HUES48 (cell line): ENCODE results near the gene EVX1.

Experiments
- H3K27ac ChIP-seq: one replicate; pipeline ENCODE4 v1.7.0; 2013; ENCODE audit warnings: low read depth, low read length, inconsistent platforms
- H3K27me3 ChIP-seq: 2 replicates; pipeline ENCODE4 v1.6.1; 2013; ENCODE audit warnings: mild to moderate bottlenecking, low read length; ENCODE audit not compliant: control insufficient read depth, insufficient read depth
- H3K36me3 ChIP-seq: 2 replicates; pipeline ENCODE4 v1.6.1; 2013; ENCODE audit warnings: low read length; ENCODE audit not compliant: control insufficient read depth, insufficient read depth
- H3K4me1 ChIP-seq: 2 replicates; pipeline ENCODE4 v1.6.1; 2013; ENCODE audit warnings: mild to moderate bottlenecking, low read length; ENCODE audit not compliant: control insufficient read depth, insufficient read depth
- H3K4me3 ChIP-seq: 2 replicates; pipeline ENCODE4 v1.5.1; 2013; ENCODE audit warnings: mild to moderate bottlenecking, low read depth, low read length
- H3K9ac ChIP-seq: 2 replicates; pipeline ENCODE4 v1.6.1; 2013; ENCODE audit warnings: mild to moderate bottlenecking, low read depth, low read length, moderate library complexity
- H3K9me3 ChIP-seq: 2 replicates; pipeline ENCODE4 v1.6.1; 2013; ENCODE audit warnings: low read length; ENCODE audit not compliant: control insufficient read depth, insufficient read depth

Gene EVX1

DNA sequence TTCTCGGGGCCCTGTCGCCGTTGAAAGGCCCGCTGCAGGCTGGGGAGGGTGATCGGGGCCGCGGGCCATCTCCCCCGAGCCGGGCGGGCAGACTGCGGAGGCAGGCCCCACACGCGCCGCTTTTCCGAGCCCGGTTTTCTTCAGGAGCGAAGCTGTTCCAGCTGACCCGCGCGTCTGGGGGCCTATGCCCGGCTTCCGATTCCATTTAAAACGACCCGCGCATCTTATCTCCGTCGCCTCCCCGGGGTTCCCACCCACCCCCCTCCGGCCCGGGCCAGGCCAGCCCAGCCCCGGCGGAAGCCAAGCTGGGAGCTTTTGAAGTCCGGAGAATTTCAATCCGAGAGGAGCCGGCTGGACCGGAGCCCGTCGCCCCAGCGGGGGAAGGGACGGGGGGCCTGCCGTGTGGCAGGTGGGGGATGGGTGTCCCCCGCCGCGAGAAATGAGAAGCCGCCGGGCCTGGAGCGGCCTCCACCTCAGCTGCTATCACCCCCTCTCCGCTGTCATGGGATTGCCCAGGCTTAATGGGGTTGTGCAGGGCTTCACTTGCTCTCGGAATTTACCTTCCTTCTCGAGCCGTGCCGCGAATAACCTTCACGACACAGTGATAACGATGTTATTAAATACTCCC, 3.1 kb upstream of the EVX1 start:
- Histone ChIP-seq H3K4me1 (peaks cover 34% of the 10 kb centered on the region), H3K27ac (peak overlapping the region; percentile 20), H3K9ac (no peak overlapping the region), H3K9me3 (no peaks in the 10 kb centered on the region), H3K36me3 (no peaks in the 10 kb centered on the region), H3K27me3 (peaks cover 100% of the 10 kb centered on the region), H3K4me3 (no peak overlapping the region)

DNA sequence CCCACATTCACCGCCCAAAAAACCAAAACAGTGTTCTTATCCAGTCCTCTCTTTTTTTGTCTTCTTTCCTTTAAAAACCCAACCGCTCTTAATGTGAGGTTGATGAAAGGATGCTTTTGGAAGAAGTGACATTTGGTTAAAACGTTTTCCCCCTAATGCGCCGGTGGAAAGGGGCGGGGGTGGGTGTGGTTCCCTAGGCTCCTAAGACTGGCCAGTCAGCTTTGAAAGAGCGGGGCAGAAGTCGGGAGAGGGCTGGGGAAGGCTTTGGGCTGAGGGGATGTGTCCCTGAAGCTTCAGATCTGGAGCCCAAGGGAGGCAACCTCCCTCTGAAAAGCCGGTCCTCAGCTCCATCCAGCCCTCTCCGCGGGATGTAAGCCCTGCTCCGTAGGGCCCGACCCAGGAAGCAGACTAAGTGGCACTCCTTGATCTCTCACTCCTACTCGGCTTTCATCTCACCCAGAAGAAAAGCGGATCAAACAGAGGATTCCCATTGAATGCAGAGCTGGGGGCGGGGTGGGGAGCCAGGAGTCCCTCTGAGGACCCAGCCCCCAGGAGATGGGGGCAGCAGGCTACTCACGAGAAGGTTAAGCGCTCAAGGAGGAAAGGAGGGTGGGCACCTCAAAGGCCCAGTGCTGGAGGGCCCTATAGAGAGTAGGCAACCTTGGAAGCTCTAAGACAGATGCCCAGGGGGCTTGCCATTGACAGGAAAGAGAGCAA, 2.4 kb upstream of the EVX1 start:
- Histone ChIP-seq H3K27me3 (peaks cover 100% of the 10 kb centered on the region), H3K9me3 (no peaks in the 10 kb centered on the region), H3K4me1 (peaks cover 39% of the 10 kb centered on the region), H3K4me3 (no peak overlapping the region), H3K27ac (no peak overlapping the region), H3K36me3 (no peaks in the 10 kb centered on the region), H3K9ac (no peak overlapping the region)

GRCh38 chr7:27241189-27242056, 1.2 kb upstream of the EVX1 start:
- no peaks in the 10 kb centered on the region for H3K9me3 ChIP-seq
- peaks cover 100% of the 10 kb centered on the region for H3K27me3 ChIP-seq
- peaks cover 43% of the 10 kb centered on the region for H3K4me1 ChIP-seq
- H3K9ac ChIP-seq = no peak overlapping the region
- H3K4me3 ChIP-seq = no peak overlapping the region
- no peaks in the 10 kb centered on the region for H3K36me3 ChIP-seq
- H3K27ac ChIP-seq = no peak overlapping the region

DNA sequence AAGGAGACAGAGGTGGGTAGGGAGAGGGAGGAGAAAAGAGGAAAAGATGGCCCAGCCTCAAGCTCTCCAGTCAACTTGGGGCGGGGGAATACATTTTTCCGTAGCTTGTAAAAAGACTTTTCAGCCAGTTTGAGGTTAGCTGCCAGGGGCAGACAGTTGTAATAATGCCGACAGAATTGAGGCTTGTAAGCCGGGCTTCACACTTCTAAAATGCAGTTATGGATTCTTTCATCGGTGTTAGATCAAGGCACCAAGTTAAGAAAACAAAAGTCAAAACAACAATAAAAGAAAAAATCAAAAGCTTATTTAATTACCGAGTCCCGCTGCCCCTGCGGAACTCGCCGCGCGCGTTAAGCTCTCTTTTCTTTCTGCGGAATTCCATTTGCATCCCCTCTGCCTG, 448 bp upstream of the EVX1 start:
- H3K4me3 ChIP-seq = no peak overlapping the region
- H3K9ac ChIP-seq = no peak overlapping the region
- H3K27ac ChIP-seq = no peak overlapping the region
- peaks cover 100% of the 10 kb centered on the region for H3K27me3 ChIP-seq
- no peaks in the 10 kb centered on the region for H3K9me3 ChIP-seq
- H3K4me1 ChIP-seq = peaks cover 44% of the 10 kb centered on the region
- no peaks in the 10 kb centered on the region for H3K36me3 ChIP-seq

DNA sequence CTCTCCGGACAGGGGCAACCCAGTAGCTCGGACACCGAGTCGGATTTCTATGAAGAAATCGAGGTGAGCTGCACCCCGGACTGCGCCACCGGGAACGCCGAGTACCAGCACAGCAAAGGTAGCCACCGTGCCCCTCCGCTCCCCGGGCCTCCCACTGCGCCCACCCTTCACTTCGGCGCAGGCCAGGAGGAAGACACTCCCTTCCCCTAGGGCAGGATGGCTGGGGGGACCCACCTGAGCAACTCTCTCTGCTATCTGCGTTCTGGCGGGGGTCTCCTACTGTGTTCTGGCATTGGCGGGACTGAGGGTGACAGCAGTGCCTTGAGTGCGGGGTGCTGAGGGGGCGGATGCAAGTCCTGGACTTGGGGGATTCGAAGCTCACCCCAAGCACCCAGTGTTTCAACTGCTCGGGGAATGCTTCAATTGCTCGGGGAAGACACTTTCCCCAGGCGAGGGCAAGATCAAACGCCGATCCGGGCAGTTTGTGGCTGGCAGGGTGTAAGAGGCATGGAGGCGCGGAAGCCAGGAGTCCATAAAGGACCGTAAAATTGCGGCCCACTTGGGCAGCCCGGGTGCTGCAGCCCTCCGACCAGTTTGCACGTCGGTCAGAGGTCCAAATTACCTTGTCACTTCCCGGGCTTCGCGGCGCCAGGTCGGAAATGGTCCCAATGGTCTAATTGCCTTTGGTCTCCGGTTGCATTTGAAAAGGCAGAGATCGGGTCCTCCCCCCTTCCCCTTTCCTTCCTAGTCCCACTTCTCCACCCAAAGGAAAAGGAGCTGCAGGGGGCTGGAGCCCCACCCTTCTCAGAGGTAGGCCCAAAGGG, 950 bp downstream of the EVX1 start:
- Histone ChIP-seq H3K4me1 (peaks cover 44% of the 10 kb centered on the region), H3K27me3 (peaks cover 100% of the 10 kb centered on the region)

GRCh38 chr7:27244488-27245123, 2.0 kb downstream of the EVX1 start:
- H3K36me3 ChIP-seq = no peaks in the 10 kb centered on the region
- no peaks in the 10 kb centered on the region for H3K9me3 ChIP-seq
- H3K27me3 ChIP-seq = peaks cover 100% of the 10 kb centered on the region
- H3K9ac ChIP-seq = no peak overlapping the region
- H3K4me1 ChIP-seq = peaks cover 44% of the 10 kb centered on the region
- H3K4me3 ChIP-seq = no peak overlapping the region
- H3K27ac ChIP-seq = no peak overlapping the region

More for the DNA sequence above, 950 bp downstream of the EVX1 start:
- Histone ChIP-seq H3K36me3 (no peaks in the 10 kb centered on the region), H3K4me3 (no peak overlapping the region), H3K9ac (no peak overlapping the region), H3K27ac (no peak overlapping the region), H3K9me3 (no peaks in the 10 kb centered on the region)

- Histone ChIP-seq H3K27me3 (peaks cover 100% of the 10 kb centered on the region), H3K9ac (no peak overlapping the region), H3K4me1 (peaks cover 42% of the 10 kb centered on the region), H3K9me3 (no peaks in the 10 kb centered on the region), H3K4me3 (peak overlapping the region; percentile 28; the same call in 1 of the 2 replicates), H3K27ac (no peak overlapping the region), H3K36me3 (no peaks in the 10 kb centered on the region)
These were observed 2.7 kb downstream of the EVX1 start for GRCh38 chr7:27245124-27245797.

DNA sequence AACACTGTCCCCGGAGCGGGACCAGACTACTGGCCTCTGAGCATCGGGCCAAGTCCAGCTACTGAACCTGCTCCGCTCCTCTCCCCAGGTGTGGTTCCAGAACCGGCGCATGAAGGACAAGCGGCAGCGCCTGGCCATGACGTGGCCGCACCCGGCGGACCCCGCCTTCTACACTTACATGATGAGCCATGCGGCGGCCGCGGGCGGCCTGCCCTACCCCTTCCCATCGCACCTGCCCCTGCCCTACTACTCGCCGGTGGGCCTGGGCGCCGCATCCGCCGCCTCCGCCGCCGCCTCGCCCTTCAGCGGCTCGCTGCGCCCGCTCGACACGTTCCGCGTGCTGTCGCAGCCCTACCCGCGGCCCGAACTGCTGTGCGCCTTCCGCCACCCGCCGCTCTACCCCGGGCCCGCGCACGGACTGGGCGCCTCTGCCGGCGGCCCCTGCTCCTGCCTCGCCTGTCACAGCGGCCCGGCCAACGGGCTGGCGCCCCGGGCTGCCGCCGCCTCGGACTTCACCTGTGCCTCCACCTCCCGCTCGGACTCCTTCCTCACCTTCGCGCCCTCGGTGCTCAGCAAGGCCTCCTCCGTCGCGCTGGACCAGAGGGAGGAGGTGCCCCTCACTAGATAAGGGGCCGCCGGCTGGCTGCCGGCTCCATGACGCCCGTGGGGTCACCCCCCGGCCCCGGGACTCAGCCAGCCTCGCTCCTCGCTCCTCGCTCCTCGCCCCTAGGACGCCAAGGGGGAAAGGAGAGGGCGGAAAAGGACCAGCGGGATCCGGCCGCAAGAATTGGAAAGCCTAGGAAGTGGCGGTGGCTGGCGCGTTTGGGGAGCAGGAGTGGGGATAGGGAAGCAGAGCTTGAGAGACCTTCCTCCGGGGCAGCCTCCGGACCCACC, 3.4 kb downstream of the EVX1 start:
- Histone ChIP-seq H3K9ac (no peak overlapping the region), H3K4me3 (peak overlapping the region; percentile 28; the same call in 1 of the 2 replicates), H3K36me3 (no peaks in the 10 kb centered on the region), H3K4me1 (peaks cover 43% of the 10 kb centered on the region), H3K27me3 (peaks cover 100% of the 10 kb centered on the region), H3K9me3 (no peaks in the 10 kb centered on the region), H3K27ac (no peak overlapping the region)

- Histone ChIP-seq H3K9me3 (no peaks in the 10 kb centered on the region), H3K27me3 (peaks cover 100% of the 10 kb centered on the region), H3K4me1 (peaks cover 40% of the 10 kb centered on the region), H3K27ac (no peak overlapping the region), H3K36me3 (no peaks in the 10 kb centered on the region), H3K4me3 (no peak overlapping the region), H3K9ac (no peak overlapping the region)
These were observed 4.4 kb downstream of the EVX1 start for GRCh38 chr7:27247000-27247399.
